GM12872 (cell line): Measurements from ENCODE around the gene DPH7.

ENCODE experiments used
- CTCF ChIP-seq: IDR thresholded peaks from 3 replicates; pipeline ENCODE4 v1.5.1; 2011; ENCODE audit warnings: low read depth, mild to moderate bottlenecking, low read length, moderate library complexity; ENCODE audit not compliant: insufficient read depth

The DPH7 gene

DNA sequence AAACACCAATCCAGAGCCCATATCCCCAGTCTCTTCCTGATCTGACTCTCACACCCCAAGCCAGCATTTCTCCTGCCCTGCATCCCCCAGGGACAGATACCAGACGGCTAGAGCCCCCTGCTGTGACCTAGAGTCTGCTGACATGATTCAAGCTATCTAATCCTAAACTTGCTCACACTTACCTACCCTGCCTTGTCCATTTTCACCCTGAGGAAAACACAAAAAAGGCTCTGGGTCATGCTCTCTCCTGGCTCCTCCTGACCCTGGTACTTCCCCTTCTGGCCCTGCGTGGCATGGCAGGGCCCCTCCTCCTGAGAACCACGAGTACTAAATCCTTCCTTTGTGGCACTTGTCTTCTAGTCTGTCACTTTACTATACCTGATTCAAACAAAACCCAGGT, 23.9 kb upstream of the DPH7 start:
- TF ChIP-seq CTCF, result no peak

- no peak for TF ChIP-seq CTCF
Observed at GRCh38 chr9:137598943-137599342, 20.2 kb upstream of the DPH7 start.

DNA sequence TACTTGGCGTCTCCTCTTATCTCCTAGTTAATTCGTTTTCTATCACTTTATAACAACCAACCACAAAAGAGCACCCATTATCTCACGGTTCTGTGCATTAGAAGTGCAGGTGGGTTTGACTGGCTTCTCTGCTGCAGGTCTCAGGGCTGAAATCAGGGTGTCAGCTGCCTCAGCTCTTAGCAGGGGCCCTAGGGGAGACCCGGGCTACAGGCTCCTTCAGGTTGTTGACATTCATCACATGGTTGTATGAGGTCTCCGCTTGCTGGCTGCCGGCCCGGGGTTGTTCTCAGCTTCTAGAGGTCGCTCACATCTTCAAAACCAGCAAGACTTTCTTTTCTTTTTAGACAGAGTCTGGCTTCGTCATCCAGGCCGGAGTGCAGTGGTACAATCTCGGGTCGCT, 14.5 kb upstream of the DPH7 start:
- TF ChIP-seq CTCF, result no peak

DNA sequence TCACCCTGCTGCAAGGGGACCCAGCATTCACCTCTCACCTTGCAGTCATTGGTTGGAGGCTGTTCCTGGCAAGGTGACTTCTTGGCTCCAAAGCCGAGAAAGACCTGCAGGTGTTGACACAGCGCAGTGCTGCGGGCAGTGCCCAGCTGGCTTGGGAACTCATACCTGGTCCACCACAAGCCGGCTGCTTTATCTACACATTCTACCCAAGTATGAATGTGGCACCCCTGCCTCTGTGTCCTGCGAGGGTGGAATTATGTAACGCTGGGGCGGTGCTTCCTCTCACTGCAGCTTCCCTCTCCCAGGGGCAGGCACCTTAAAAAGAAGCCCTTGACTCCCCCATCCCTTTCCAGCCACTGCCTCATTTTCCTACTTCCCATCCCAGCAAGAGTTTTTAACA, 14.0 kb upstream of the DPH7 start:
- TF ChIP-seq CTCF, result no peak

GRCh38 chr9:137590469-137591383, 12.0 kb upstream of the DPH7 start, which contains the start of gene ZMYND19:
ZMYND19 (minus strand) TSS chr9:137590512; CDS start chr9:137590263, 249 bp downstream.
- no peak for TF ChIP-seq CTCF

DNA sequence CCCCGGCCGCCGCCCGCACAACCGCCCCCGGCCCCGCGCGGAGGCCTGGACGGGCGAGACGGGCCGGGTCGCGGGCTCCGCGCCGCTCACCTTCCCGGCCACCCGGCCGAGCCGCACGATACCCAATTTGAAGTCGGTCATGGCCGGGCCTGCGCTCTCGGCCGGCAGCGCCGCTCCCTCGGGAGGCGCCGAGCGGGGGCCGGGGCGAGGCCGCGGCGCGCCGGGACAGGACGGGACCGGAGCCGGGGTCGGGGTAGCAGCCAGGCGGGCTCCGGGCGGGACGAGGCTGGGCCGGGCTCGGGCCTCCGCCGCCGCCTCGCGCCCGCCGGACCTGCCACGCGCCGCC, 11.4 kb upstream of the DPH7 start:
- no peak for TF ChIP-seq CTCF

DNA sequence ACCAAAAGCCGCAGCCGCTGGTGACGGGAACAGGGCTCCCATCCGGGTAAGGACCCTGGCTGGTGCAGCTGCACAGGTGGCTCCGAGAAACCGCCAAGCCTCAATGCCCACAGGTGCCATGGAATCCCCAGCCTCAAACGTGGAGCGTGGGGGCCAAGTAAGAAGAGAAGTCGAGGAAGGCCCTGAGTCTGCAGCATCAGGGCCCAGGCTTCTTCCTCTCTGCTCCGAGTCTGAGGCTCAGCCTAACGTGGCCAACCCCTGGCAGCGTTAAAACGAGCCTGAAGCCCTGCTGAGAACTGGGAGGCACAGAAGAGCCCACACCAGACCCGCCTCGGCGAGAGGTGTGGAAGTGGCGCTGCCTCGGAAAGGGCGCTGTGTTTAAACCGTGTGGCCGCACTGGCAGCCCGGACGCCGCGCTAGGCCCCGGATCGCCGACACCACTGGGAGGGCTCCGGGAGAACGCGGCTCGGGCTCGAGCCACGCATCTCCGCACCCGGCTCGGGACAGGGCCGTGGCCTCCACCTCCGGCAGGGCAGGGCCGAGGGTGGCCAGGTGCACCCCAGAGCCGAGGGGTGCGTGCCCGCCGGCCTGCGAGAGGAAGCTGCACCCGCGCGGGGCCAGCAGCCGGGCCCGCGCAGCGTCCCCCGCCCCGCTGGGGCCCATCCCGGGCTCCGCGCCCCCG, 10.9 kb upstream of the DPH7 start:
- no peak for TF ChIP-seq CTCF
